GM10266 (cell line): ENCODE results near the gene USP9X.

Experiments
- DNase-seq: peaks from one replicate; pipeline ENCODE4 v3.0.0; 2012; ENCODE audit errors: extremely low spot score
- CTCF ChIP-seq: IDR thresholded peaks from 2 replicates; pipeline ENCODE4 v1.5.1; 2012; ENCODE audit warnings: mild to moderate bottlenecking, low read depth; ENCODE audit not compliant: control insufficient read depth, insufficient read depth; ENCODE audit errors: missing control alignments

The USP9X gene, protein sequence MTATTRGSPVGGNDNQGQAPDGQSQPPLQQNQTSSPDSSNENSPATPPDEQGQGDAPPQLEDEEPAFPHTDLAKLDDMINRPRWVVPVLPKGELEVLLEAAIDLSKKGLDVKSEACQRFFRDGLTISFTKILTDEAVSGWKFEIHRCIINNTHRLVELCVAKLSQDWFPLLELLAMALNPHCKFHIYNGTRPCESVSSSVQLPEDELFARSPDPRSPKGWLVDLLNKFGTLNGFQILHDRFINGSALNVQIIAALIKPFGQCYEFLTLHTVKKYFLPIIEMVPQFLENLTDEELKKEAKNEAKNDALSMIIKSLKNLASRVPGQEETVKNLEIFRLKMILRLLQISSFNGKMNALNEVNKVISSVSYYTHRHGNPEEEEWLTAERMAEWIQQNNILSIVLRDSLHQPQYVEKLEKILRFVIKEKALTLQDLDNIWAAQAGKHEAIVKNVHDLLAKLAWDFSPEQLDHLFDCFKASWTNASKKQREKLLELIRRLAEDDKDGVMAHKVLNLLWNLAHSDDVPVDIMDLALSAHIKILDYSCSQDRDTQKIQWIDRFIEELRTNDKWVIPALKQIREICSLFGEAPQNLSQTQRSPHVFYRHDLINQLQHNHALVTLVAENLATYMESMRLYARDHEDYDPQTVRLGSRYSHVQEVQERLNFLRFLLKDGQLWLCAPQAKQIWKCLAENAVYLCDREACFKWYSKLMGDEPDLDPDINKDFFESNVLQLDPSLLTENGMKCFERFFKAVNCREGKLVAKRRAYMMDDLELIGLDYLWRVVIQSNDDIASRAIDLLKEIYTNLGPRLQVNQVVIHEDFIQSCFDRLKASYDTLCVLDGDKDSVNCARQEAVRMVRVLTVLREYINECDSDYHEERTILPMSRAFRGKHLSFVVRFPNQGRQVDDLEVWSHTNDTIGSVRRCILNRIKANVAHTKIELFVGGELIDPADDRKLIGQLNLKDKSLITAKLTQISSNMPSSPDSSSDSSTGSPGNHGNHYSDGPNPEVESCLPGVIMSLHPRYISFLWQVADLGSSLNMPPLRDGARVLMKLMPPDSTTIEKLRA (N-terminal part only)

GRCh38 chrX:41084893-41085511 lies at the start of gene USP9X:
TSS of gene USP9X (plus strand) at chrX:41085445. CDS start at chrX:41123629, 38,184 bp downstream.
- no peak for TF ChIP-seq CTCF
- DNase-seq = peak; percentile 83

GRCh38 chrX:41035582-41035981 lies 49.7 kb upstream of the USP9X start:
- TF ChIP-seq CTCF = no peak

GRCh38 chrX:41036668-41037326 lies 48.4 kb upstream of the USP9X start:
- DNase-seq = no peak
- no peak for TF ChIP-seq CTCF

More at GRCh38 chrX:41035582-41035981, 49.7 kb upstream of the USP9X start:
- no peak for DNase-seq

- no peak for TF ChIP-seq CTCF
- no peak for DNase-seq
Observed at GRCh38 chrX:41043196-41043595, 42.0 kb upstream of the USP9X start.

DNA sequence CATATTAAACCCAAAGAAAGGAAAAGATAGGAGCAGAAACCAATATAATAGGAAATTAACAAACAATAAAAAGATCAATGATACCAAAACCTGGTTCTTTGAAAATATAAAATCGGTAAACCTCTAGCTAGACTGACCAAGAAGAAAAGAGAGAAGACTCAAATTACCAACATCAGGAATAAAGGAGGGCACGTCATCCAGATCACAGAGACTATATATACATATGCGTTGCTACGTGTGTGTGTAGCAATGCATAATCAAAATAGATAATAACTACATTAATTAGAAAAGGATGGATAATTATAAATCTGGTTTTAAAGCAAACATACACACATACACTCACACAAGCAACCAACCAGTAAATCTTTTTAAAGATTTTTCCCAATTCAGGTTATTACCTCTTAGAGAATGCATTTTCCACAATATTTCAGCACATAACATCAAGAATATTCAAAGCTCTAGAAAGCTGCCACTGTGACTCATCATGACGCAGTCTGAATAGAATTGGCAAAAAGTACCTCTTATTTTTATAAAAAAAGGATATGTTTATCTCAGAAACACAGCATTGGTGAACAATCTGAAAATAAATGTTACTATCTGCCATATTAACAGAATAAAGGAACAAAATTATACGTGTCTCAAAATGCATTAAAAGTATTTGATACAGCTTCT lies 41.4 kb upstream of the USP9X start:
- DNase-seq = no peak
- TF ChIP-seq CTCF = no peak

- no peak for DNase-seq
- no peak for TF ChIP-seq CTCF
Observed at GRCh38 chrX:41045960-41046567, 39.2 kb upstream of the USP9X start.
